ENCODE measurements around the gene B3GAT1.

The B3GAT1 gene

DNA sequence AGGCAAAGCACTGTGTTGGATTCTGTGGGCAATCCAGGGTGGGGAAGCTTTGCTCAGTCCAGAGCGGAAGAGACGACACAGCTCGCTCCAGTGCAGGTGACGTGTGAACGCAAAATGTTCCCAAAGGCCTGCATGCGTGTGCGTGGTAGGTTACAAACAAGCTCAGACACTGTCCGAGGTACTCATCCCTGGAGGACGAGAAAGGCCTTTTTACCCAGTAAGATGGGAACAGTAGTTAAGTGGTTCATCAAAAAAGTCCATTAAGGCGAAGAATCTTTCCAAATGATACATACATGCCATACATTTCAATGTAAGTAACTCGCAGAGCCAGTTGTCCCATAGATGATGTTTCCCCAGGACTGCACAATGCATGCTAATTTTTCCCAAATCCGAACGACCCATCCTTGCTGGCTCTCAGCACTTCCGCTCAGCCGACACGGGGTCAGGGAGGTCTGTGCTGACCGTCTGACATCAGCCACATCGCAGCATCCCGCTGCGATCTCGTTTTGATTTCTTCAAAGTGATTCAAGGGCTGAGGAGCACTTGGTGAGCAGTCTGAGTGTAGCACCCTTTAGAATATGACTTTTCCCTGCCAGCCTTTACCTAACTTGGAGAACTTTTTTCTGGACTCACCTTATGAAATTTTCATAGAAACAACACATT, 19.0 kb downstream of the B3GAT1 start:
- no peak for TF ChIP-seq CTCF (IDR thresholded peaks at IDR 0.05; ENCODE audit: unreplicated experiment in 3 of 3)
- Mint-ChIP-seq H3K4me1 (no peaks in the 10 kb centered on the region), H3K36me3 (ENCODE audit: low read depth) (no peaks in the 10 kb centered on the region)

DNA sequence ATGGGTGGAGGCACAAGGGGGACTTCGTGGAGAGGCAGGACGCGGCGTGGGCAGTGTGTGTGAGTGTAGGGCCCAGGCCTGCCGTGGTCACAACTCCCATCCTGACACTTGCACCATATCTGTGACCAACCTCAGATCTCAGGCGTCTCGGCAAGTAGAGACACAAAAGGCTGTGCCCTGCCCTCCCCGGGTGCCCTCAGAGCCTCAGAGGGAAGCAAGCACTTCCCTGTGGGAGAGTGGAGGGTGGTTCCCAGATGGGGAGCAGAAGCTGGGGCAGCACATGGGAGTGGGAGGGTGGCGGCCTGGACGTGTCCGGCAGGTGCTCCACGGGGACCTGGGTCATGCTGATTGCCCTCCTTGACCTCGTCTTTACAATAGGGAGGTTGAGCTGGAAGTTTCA, 20.4 kb downstream of the B3GAT1 start:
- Mint-ChIP-seq H3K36me3 (ENCODE audit: low read depth) (no peaks in the 10 kb centered on the region), H3K27ac (no peak overlapping the region), H3K9me3 (no peaks in the 10 kb centered on the region), H3K27me3 (ENCODE audit: low read depth) (peaks cover 10% of the 10 kb centered on the region), H3K4me1 (peaks cover 2% of the 10 kb centered on the region), H3K4me3 (no peak overlapping the region)
- TF ChIP-seq CTCF (IDR thresholded peaks at IDR 0.05; ENCODE audit: unreplicated experiment in 3 of 3), result no peak

More for the DNA sequence above, 19.0 kb downstream of the B3GAT1 start:
- Mint-ChIP-seq H3K9me3 (no peaks in the 10 kb centered on the region), H3K27ac (no peak overlapping the region), H3K27me3 (ENCODE audit: low read depth) (peaks cover 13% of the 10 kb centered on the region), H3K4me3 (no peak overlapping the region)

- Mint-ChIP-seq H3K9me3 (no peaks in the 10 kb centered on the region), H3K36me3 (ENCODE audit: low read depth) (no peaks in the 10 kb centered on the region), H3K27ac (no peak overlapping the region), H3K4me1 (peaks cover 9% of the 10 kb centered on the region), H3K27me3 (ENCODE audit: low read depth) (peaks cover 12% of the 10 kb centered on the region), H3K4me3 (no peak overlapping the region)
- no peak for TF ChIP-seq CTCF (IDR thresholded peaks at IDR 0.05; ENCODE audit: unreplicated experiment in 3 of 3)
Measured at GRCh38 chr11:134390706-134391569, 21.1 kb downstream of the B3GAT1 start.

DNA sequence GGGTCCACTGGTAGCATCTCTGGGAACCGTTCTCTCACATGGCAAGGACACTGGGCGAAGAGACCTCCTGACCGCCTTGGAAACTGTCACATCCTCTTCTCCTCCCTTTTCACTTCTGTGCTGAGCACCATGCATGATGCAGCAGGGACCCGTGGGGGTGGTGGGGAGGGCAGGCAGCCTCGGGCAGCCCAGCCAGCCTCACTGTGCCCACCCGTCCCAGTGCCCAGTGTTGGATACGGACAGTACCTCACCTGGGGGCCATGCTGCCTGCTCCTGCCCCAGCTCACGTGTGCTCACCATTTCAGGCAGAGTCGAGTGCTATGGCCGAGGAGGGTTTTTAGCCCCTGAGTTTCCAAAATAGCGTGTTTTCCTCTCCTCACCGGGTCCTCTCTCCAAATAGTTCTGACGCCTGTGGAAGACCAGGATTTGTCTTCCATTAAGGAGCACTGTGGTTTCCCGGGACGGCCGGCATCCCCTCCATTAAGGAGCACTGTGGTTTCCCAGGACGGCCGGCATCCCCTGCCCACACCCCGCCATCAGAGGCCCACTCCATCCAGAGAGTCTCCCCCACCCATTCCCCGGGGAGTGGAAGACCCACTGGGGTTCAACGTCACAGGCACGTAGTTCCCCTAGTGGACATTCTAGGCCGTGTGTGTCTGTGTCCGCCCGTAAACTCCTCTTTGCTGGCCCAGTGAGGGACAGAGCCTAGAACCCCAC, 22.4 kb downstream of the B3GAT1 start:
- Mint-ChIP-seq H3K27me3 (ENCODE audit: low read depth) (peaks cover 17% of the 10 kb centered on the region), H3K4me1 (peaks cover 13% of the 10 kb centered on the region), H3K36me3 (ENCODE audit: low read depth) (no peaks in the 10 kb centered on the region), H3K9me3 (no peaks in the 10 kb centered on the region), H3K4me3 (no peak overlapping the region), H3K27ac (no peak overlapping the region)
- no peak for TF ChIP-seq CTCF (IDR thresholded peaks at IDR 0.05; ENCODE audit: unreplicated experiment in 3 of 3)

- no peak overlapping the region for H3K4me3 Mint-ChIP-seq
- no peaks in the 10 kb centered on the region for H3K9me3 Mint-ChIP-seq
- TF ChIP-seq CTCF (IDR thresholded peaks at IDR 0.05; ENCODE audit: unreplicated experiment in 3 of 3), result no peak
- H3K4me1 Mint-ChIP-seq, result peaks cover 13% of the 10 kb centered on the region
- H3K27ac Mint-ChIP-seq, result no peak overlapping the region
- no peaks in the 10 kb centered on the region for H3K36me3 Mint-ChIP-seq (ENCODE audit: low read depth)
- H3K27me3 Mint-ChIP-seq (ENCODE audit: low read depth), result peaks cover 17% of the 10 kb centered on the region
Measured at GRCh38 chr11:134388590-134388989, 23.5 kb downstream of the B3GAT1 start.
